Right lobe of liver (tissue), 4 donors: Measurements from ENCODE around the gene FAM53C.

Source experiments
- CTCF ChIP-seq, 4 donors: fragments of 200-600 bp in 3 of 4; fragments of 450-650 bp in 1 of 4; IDR thresholded peaks; one replicate each; pipeline versions ENCODE4 v1.5.1 to v1.8.0; 2016 to 2022; ENCODE audit warnings: antibody characterized with exemption in 4 of 4, mild to moderate bottlenecking in 2 of 4
- POLR2A ChIP-seq: fragments of 450-650 bp; IDR thresholded peaks from one replicate; pipeline ENCODE4 v1.6.1; 2017; ENCODE audit warnings: antibody characterized with exemption, mild to moderate bottlenecking
- donor health status: DM: no; HTN: no; CAD: no.
- donor health status: DM: no; HTN: no; CAD: no.
- donor health status: DM: no; HTN: yes; CAD: no.

DNA sequence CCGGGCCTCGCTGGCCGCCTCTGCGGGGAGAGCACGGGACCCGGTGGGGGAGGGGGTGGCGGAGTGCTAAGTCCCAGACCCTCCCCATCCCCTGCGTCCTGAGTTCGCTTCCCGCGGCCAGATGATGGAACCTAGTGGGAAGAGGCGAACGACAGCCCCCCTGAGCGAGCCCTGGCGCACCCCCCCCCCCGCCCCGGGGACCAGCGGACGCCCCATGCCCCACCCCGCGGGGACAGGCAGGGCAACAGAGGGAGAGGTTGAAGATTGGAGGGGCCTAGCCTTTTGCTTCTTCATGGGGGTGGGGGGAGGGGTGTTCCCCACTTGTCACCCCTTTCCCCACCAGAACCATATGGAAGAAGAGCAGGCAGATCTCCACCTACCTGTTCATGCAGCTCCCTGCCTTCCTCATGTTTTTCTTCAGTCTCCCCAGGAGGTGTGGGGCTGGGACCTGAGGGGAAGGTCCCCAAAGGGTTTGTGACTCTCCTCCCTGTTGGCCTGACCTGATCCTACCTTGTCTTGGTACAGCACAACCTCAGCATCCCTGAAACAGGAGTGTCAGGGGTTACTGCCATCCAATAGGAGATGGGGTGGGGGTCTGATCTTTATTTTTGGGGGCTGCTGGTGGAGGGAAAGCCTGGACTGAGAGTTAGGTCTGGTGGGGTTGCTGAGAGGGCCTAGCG, 485 bp downstream of the FAM53C start:
- TF ChIP-seq CTCF (IDR thresholded peaks at IDR 0.05), result no peak
- no peak for TF ChIP-seq POLR2A
